OCI-LY1 (cell line): Measurements from ENCODE around the gene EML1.

Source experiments
- CTCF ChIP-seq: fragments of 200-600 bp; sonication (generic), shearing (Covaris generic); IDR thresholded peaks from 2 replicates; pipeline ENCODE4 v1.5.1; 2017; ENCODE audit warnings: mild to moderate bottlenecking, antibody characterized with exemption, low read length, moderate library complexity, mixed read lengths
- EZH2 ChIP-seq: fragments of 200-600 bp; sonication (generic), shearing (Covaris generic); IDR thresholded peaks from 2 replicates; pipeline ENCODE4 v1.8.0; 2017; ENCODE audit warnings: borderline replicate concordance, mixed run types, mild to moderate bottlenecking, antibody characterized with exemption, low read length, moderate library complexity, mixed read lengths

DNA sequence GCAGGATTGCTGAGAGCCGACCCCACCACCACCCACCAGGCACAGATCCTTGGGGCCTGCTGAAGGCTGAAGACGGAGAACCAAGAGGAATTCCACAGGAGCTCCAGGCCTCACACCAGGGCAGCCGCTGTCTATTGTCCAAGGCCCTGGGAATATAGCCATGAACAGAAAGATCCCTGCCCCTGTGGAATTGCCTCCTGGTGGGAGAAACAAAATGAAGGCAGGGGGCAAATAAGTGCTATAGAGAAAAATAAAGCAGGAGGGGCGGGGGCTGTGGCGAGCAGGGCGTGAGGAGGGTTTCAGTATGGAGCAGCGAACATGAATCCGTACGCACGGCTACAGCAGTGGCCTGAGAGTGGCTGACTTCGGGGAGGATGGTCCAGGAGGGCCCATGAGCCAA, 96.1 kb downstream of the EML1 start:
- TF ChIP-seq CTCF (no peak), EZH2 (no peak)
